Smooth muscle cell (in vitro differentiated cells): ENCODE data around the gene TMC4. TPM values are rescaled to one million over a fixed set of nuclear protein-coding genes. Genes with fewer than 3 reads are reported as not detected.

Experiments
- DNase-seq: peaks from one replicate; lab custom pipeline; 2025; ENCODE audit not compliant: unreplicated experiment; lab: John Stamatoyannopoulos, UW
- H2AFZ ChIP-seq: fragments of 200-600 bp; sonication (generic); 2 replicates; pipeline ENCODE4 v1.6.0; 2016; ENCODE audit warnings: antibody characterized with exemption, low read depth, mild to moderate bottlenecking
- H3F3A ChIP-seq: fragments of 200-600 bp; sonication (generic); 2 replicates; pipeline ENCODE4 v1.6.0; 2017; ENCODE audit warnings: antibody characterized with exemption, low read depth
- H3K27ac ChIP-seq: fragments of 200-600 bp; sonication (generic); 2 replicates; pipeline ENCODE4 v1.5.1; 2016; ENCODE audit warnings: low read depth, mild to moderate bottlenecking
- H3K27me3 ChIP-seq: fragments of 200-600 bp; sonication (generic); 2 replicates; pipeline ENCODE4 v1.6.1; 2016; ENCODE audit warnings: low read depth, mild to moderate bottlenecking
- H3K36me3 ChIP-seq: fragments of 200-600 bp; sonication (generic); 2 replicates; pipeline ENCODE4 v1.5.1; 2016; ENCODE audit warnings: low read depth
- H3K4me1 ChIP-seq: fragments of 200-600 bp; sonication (generic); 2 replicates; pipeline ENCODE4 v1.5.1; 2016; ENCODE audit warnings: low read depth
- H3K4me2 ChIP-seq: fragments of 200-600 bp; sonication (generic); 2 replicates; pipeline ENCODE4 v1.6.0; 2016; ENCODE audit warnings: mild to moderate bottlenecking
- H3K4me3 ChIP-seq: fragments of 200-600 bp; sonication (generic); 2 replicates; pipeline ENCODE4 v1.5.1; 2016; ENCODE audit warnings: mild to moderate bottlenecking
- H3K79me2 ChIP-seq: fragments of 200-600 bp; sonication (generic); 2 replicates; pipeline ENCODE4 v1.6.0; 2016; ENCODE audit warnings: low read depth, mild to moderate bottlenecking
- H3K9ac ChIP-seq: fragments of 200-600 bp; sonication (generic); 2 replicates; pipeline ENCODE4 v1.6.0; 2016; ENCODE audit warnings: low read depth
- H3K9me3 ChIP-seq: fragments of 200-600 bp; sonication (generic); replicated peaks from 2 replicates; pipeline ENCODE4 v1.5.1; 2016; ENCODE audit warnings: low read depth
- H4K20me1 ChIP-seq: fragments of 200-600 bp; sonication (generic); 2 replicates; pipeline ENCODE4 v1.6.0; 2016; ENCODE audit warnings: low read depth
- CTCF ChIP-seq: fragments of 200-600 bp; sonication (generic); IDR thresholded peaks from 2 replicates; pipeline ENCODE4 v1.5.1; 2017; ENCODE audit warnings: borderline replicate concordance, mild to moderate bottlenecking, antibody characterized with exemption; ENCODE audit not compliant: insufficient read depth, poor library complexity, severe bottlenecking
- WGBS: methylation state at CpG from one replicate; pipeline ENCODE4 v1.1.7; 2016; ENCODE audit warnings: low lambda C conversion rate; 5-methylcytosine and 5-hydroxymethylcytosine counted together
- polyA plus RNA-seq: library from polyadenylated mRNA; unstranded; fragments of >200 nt; fragmentation: Nextera tagmentation; extraction: Ambion mirVana; gene quantifications from 2 replicates; pipeline ENCODE4 v1.2.1, GENCODE V29; 2016
- total RNA-seq: library from RNA; depleted of rRNA; stranded (reverse); fragments of >200 nt; gene quantifications from 2 replicates; pipeline ENCODE4 v1.2.3, GENCODE V29; 2014

TMC4 gene
- total and polyA plus RNA-seq, 2 experiments from 2014 or later = 5.9 to 6.7 TPM

DNA sequence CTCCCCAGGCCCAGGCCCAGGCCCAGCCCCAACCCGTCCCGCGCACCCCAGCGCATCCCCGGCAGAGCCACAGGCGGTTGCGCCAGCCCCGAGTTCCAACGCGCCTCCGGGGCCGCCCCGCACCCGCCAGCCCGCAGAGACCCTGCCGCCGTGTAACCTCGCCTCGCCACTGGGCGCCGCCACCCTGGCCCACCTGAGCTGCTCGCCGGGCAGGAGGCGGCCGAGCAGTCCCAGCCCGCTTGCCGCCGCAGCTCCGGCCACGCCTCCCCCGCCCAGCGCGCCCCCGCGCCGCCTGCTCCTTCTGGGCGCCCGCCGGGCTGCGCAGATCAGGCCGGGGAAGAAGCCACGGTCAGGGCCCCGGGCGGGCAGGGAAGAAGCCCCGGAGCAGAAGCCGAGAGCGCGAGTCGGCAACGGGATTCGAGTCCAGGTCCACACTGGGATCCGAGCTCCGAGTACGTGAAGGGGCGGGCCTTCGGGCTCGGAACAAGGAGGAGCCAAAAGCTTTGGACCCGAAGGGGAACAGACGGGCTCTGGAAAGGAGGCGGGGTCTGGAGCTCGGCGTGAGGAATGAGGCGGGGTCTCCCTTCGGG lies 16.3 kb upstream of the TMC4 start, which contains the start of gene MBOAT7:
Gene MBOAT7 (minus strand): TSS at position 436 of the 590 bp plus-strand sequence. CDS start 1,072 bp downstream, outside the sequence.
- H3K9ac ChIP-seq = peak within 1 kb of the TSS; percentile 96
- peaks cover 16% of the 10 kb centered on the region for H4K20me1 ChIP-seq
- peaks cover 6% of the 10 kb centered on the region for H3K4me1 ChIP-seq
- peaks cover 37% of the 10 kb centered on the region for H3K79me2 ChIP-seq
- TF ChIP-seq CTCF = no peak
- H3K27me3 ChIP-seq = no peaks in the 10 kb centered on the region
- peak within 1 kb of the TSS; percentile 90 for H3K4me3 ChIP-seq
- H3K36me3 ChIP-seq = no peaks in the 10 kb centered on the region
- peak within 1 kb of the TSS; percentile 98 for H3K27ac ChIP-seq
- H3K4me2 ChIP-seq = peak within 1 kb of the TSS; percentile 85
- no peak for DNase-seq
- peaks cover 11% of the 10 kb centered on the region for H3F3A ChIP-seq
- H3K9me3 ChIP-seq = no peaks in the 10 kb centered on the region
- WGBS = under 1% methylated on average over 53 of the region's 64 CpGs
- H2AFZ ChIP-seq = peak within 1 kb of the TSS; percentile 90

GRCh38 chr19:54188215-54188871 lies 15.4 kb upstream of the TMC4 start:
- DNase-seq = no peak
- H2AFZ ChIP-seq = no peak overlapping the region
- 14% methylated on average over 12 of the region's 12 CpGs for WGBS

DNA sequence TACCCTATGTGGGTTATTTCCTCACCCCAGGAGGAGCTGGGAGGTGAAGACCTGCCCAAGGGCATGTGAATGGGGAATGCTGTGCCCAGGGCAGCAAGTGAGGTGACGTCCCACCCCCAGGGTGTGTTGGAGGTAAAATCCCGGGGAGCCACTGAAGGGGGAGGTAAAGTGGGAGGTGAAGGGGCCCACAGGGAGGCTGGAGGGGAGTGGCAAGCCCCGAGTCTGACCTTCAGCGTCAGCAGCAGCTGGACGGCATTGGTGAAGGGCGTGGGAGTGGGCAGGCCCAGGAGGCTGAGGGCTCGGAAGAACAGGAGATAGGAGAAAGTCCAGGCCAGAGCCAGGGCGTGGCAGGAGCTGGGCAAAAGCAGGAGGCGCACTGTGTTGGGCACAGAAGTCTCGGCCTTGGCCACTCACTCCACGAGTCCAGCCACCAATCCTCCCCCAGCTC lies 14.0 kb upstream of the TMC4 start:
- Histone ChIP-seq H3K27me3 (no peaks in the 10 kb centered on the region), H3K4me2 (no peak overlapping the region), H3K36me3 (no peaks in the 10 kb centered on the region), H3F3A (no peaks in the 10 kb centered on the region), H2AFZ (no peak overlapping the region), H3K79me2 (peaks cover 19% of the 10 kb centered on the region), H3K27ac (no peak overlapping the region), H3K4me1 (peaks cover 6% of the 10 kb centered on the region), H3K9ac (no peak overlapping the region), H3K9me3 (no peaks in the 10 kb centered on the region), H3K4me3 (no peak overlapping the region), H4K20me1 (peaks cover 16% of the 10 kb centered on the region)
- no peak for DNase-seq
- TF ChIP-seq CTCF = no peak
- 95% methylated on average over 11 of the region's 11 CpGs for WGBS

More at GRCh38 chr19:54188215-54188871, 15.4 kb upstream of the TMC4 start:
- Histone ChIP-seq H3K27me3 (no peaks in the 10 kb centered on the region), H3K4me2 (peak overlapping the region; percentile 85), H3K27ac (peak overlapping the region; percentile 98), H3K9me3 (no peaks in the 10 kb centered on the region), H3K4me3 (peak overlapping the region; percentile 90), H3K79me2 (peaks cover 28% of the 10 kb centered on the region), H3K9ac (peak overlapping the region; percentile 84), H3K36me3 (no peaks in the 10 kb centered on the region), H4K20me1 (peaks cover 16% of the 10 kb centered on the region), H3K4me1 (peaks cover 6% of the 10 kb centered on the region), H3F3A (peaks cover 11% of the 10 kb centered on the region)
- TF ChIP-seq CTCF = no peak
